Colonic mucosa (tissue), 4 donors: ENCODE measurements around the gene BANK1. TPM values are rescaled to one million over a fixed set of nuclear protein-coding genes. Genes with fewer than 3 reads are reported as not detected.

ENCODE experiments used
- DNase-seq: peaks from one replicate; pipeline ENCODE4 v3.0.0-alpha.2; 2020
- H3K27ac ChIP-seq: fragments of 200-600 bp; one replicate; pipeline ENCODE4 v1.8.0; 2021
- H3K27me3 ChIP-seq: fragments of 200-600 bp; one replicate; pipeline ENCODE4 v1.8.0; 2021
- H3K36me3 ChIP-seq: fragments of 200-600 bp; one replicate; pipeline ENCODE4 v1.8.0; 2021
- H3K4me1 ChIP-seq: fragments of 200-600 bp; one replicate; pipeline ENCODE4 v1.8.0; 2021; ENCODE audit warnings: mild to moderate bottlenecking
- H3K4me3 ChIP-seq: fragments of 200-600 bp; one replicate; pipeline ENCODE4 v1.8.0; 2021
- H3K9ac ChIP-seq, 2 donors: one replicate each; pipeline ENCODE4 v1.7.0; 2013; ENCODE audit warnings: control low read depth in 2 of 2, low read depth in 2 of 2, low read length in 2 of 2
- H3K9me3 ChIP-seq: fragments of 200-600 bp; one replicate; pipeline ENCODE4 v1.8.0; 2021
- CTCF ChIP-seq: fragments of 200-600 bp; IDR thresholded peaks from one replicate; pipeline ENCODE4 v1.8.0; 2022; ENCODE audit warnings: antibody characterized with exemption, mild to moderate bottlenecking
- intact Hi-C: fragments of 100-400 bp; cut with DNase I; formaldehyde crosslinking; loops from one replicate; pipeline ENCODE4 v1.14.1; 2022
- total RNA-seq, 2 donors: library from RNA; stranded (reverse); fragmentation: NEBNext Ultra II Directional in 1 of 2; extraction: Animal tissue kit (Norgen Biotek cat#: 25700) in 1 of 2; gene quantifications; one replicate each; pipeline ENCODE4 v1.2.1, GENCODE V29; 2021
- donor health status: healthy.
- donor health status: DM: no; HTN: no; CAD: no.
- donor health status: DM: no; HTN: no; CAD: no.

BANK1 gene
- total RNA-seq, 2 donors from 2014 or later, result 0.82 to 1.2 TPM

GRCh38 chr4:101950258-101950979 is 159.9 kb downstream of the BANK1 start:
- intact Hi-C loops, result no loop called here
- H3K9me3 ChIP-seq, result no peaks in the 10 kb centered on the region
- H3K36me3 ChIP-seq, result no peaks in the 10 kb centered on the region
- DNase-seq, result no peak
- H3K4me1 ChIP-seq, result no peaks in the 10 kb centered on the region
- TF ChIP-seq CTCF, result no peak
- no peak overlapping the region for H3K9ac ChIP-seq
- H3K27me3 ChIP-seq, result no peaks in the 10 kb centered on the region
- H3K4me3 ChIP-seq, result no peak overlapping the region
- no peak overlapping the region for H3K27ac ChIP-seq

DNA sequence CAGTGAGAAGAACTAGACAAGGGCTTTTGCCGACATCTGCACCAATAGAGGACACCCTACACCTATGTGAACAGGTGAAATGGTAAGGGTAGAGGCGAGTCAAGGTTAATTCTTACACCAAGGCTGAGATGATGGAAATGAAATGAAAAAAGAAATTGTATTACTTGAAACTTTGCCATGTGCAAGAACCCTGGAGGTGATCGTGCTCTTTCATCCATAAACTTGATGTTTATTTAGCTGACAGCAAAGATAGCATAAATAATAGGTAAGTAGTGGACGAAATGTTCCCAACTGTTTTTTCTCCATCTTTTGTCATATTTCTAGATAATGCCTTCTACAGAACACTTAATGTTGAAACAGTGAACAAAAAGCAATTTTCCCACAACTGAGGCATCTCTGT is 162.5 kb downstream of the BANK1 start:
- no peak overlapping the region for H3K9ac ChIP-seq
- no peak for DNase-seq
- intact Hi-C loops, result no loop called here
- no peak for TF ChIP-seq CTCF
- no peaks in the 10 kb centered on the region for H3K27me3 ChIP-seq
- H3K9me3 ChIP-seq, result no peaks in the 10 kb centered on the region
- no peaks in the 10 kb centered on the region for H3K4me1 ChIP-seq
- no peak overlapping the region for H3K27ac ChIP-seq
- no peaks in the 10 kb centered on the region for H3K36me3 ChIP-seq
- H3K4me3 ChIP-seq, result no peak overlapping the region

DNA sequence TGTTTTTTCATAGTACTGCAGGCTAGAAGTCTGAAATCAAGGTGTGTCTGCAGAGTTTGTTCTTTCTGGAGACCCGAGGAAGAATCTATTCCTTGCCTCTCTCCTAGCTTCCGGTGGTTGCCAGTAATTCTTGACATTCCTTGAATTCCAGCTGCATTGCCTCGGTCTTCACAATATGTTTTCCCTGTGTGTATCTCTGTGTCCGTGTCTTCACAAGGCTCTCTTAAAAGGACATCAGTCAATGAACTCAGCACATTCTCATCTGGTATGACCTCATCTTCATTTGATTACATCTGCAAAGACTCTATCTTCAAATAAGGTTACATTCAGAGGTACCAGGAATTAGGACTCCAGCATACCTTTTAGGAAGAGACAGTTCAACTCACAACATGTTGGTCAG is 163.4 kb downstream of the BANK1 start:
- no peak overlapping the region for H3K4me3 ChIP-seq
- intact Hi-C loops, result no loop called here
- TF ChIP-seq CTCF, result no peak
- H3K27ac ChIP-seq, result no peak overlapping the region
- no peaks in the 10 kb centered on the region for H3K36me3 ChIP-seq
- H3K9ac ChIP-seq, result no peak overlapping the region
- H3K9me3 ChIP-seq, result no peaks in the 10 kb centered on the region
- H3K4me1 ChIP-seq, result no peaks in the 10 kb centered on the region
- H3K27me3 ChIP-seq, result no peaks in the 10 kb centered on the region
- DNase-seq, result no peak

DNA sequence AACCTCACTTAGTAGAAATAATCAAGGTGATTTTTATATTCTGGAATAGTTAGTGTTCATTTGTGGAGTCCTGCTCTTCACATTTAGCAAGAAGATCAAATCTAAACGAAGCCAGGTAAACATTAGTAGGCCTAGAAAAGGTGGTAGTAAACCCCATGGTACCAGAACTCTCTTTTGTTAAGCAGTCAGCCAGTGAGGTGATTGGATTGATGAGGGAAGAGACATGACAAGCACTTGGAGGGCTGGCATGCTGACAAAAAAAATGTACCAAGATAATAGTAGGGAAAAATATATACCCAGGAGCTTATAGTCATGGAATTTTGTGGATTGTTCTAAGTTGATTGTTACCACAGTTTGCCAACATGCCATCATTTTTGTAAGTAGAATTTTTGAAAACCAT is 163.8 kb downstream of the BANK1 start:
- no peak for TF ChIP-seq CTCF
- Histone ChIP-seq H3K4me1 (no peaks in the 10 kb centered on the region), H3K4me3 (no peak overlapping the region), H3K36me3 (no peaks in the 10 kb centered on the region), H3K9ac (no peak overlapping the region), H3K9me3 (no peaks in the 10 kb centered on the region), H3K27me3 (no peaks in the 10 kb centered on the region), H3K27ac (no peak overlapping the region)
- no peak for DNase-seq
- intact Hi-C loops, result no loop called here

GRCh38 chr4:101954975-101955678 is 164.6 kb downstream of the BANK1 start:
- intact Hi-C loops, result no loop called here
- TF ChIP-seq CTCF, result no peak
- DNase-seq, result no peak
- Histone ChIP-seq H3K9me3 (no peaks in the 10 kb centered on the region), H3K36me3 (no peaks in the 10 kb centered on the region), H3K4me3 (no peak overlapping the region), H3K27me3 (no peaks in the 10 kb centered on the region), H3K4me1 (no peaks in the 10 kb centered on the region), H3K27ac (no peak overlapping the region), H3K9ac (no peak overlapping the region)
